BJ (cell line): ENCODE measurements around the gene BEAN1. TPM values are rescaled to one million over a fixed set of nuclear protein-coding genes. Genes with fewer than 3 reads are reported as not detected.
"Not testable (repeated sequence)": the region's sequence is repeated elsewhere in the genome, so short reads cannot be mapped to it uniquely, and the experiment has no call there.

Experiments
- CTCF ChIA-PET: fragments of 350-600 bp; formaldehyde crosslinking; extraction: SDS; loops from one replicate; lab custom pipeline; 2021; ENCODE audit warnings: antibody characterized with exemption, inconsistent platforms; lab: Yijun Ruan, JAX
- POLR2A ChIA-PET: fragments of 300-600 bp; sonication (Branson Sonifier 250); formaldehyde crosslinking; extraction: SDS; loops from one replicate; lab custom pipeline; 2021; ENCODE audit warnings: antibody characterized with exemption; lab: Charles Lee
- DNase-seq: peaks from one replicate; pipeline ENCODE4 v3.0.0-alpha.2; 2011; ENCODE audit warnings: low read depth
- H3K27me3 ChIP-seq: 2 replicates; pipeline ENCODE4 v1.6.0; 2011; ENCODE audit warnings: low read length; ENCODE audit not compliant: control insufficient read depth, insufficient read depth
- H3K36me3 ChIP-seq: 2 replicates; pipeline ENCODE4 v1.5.1; 2011; ENCODE audit warnings: low read length; ENCODE audit not compliant: control insufficient read depth, insufficient read depth
- H3K4me3 ChIP-seq: 2 replicates; pipeline ENCODE4 v1.5.1; 2011; ENCODE audit warnings: low read depth, mild to moderate bottlenecking, control low read depth, low read length
- polyA plus RNA-seq: library from polyadenylated mRNA; depleted of rRNA; stranded (reverse); fragments of >200 nt; gene quantifications from 2 replicates; pipeline ENCODE4 v1.2.3, GENCODE V29; 2011
- TF ChIP-seq, protein P1 (sequence below): IDR thresholded peaks from 2 replicates; pipeline ENCODE4 v1.5.1; 2011; ENCODE audit warnings: low read depth, mild to moderate bottlenecking, control low read depth, inconsistent platforms, low read length, moderate library complexity; ENCODE audit not compliant: insufficient read depth

Gene BEAN1
- polyA plus RNA-seq, 1 experiment, result not detected

DNA sequence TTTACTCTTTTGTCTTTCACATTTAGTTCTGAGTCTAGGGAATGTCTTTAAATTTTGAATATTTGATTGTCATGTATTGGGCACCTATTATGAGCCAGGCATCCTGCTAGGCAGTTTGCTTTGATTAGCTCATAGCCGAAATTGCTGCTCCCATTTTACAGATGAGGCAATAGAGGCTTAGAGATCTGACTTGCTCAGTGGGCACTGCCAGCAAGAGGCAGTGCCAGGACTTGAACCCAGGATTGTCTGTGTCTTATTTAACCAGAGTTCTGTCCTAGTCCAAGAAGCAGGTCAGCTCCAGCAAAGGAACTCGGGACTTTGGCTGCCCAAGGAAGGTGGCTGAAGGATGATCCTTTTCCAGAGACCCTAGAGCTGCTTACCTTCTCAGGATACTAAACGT is 24.5 kb downstream of the BEAN1 start:
- CTCF ChIA-PET, result interaction anchor here (0.9 to 1.5 kb wide), 3 partner anchors 8 to 379 kb away, joined by 3 read pairs; partner anchors contain the start of gene NAE1
- peaks cover 11% of the 10 kb centered on the region for H3K27me3 ChIP-seq
- POLR2A ChIA-PET, result no interaction called here
- H3K4me3 ChIP-seq, result no peak overlapping the region
- TF ChIP-seq, protein P1, sequence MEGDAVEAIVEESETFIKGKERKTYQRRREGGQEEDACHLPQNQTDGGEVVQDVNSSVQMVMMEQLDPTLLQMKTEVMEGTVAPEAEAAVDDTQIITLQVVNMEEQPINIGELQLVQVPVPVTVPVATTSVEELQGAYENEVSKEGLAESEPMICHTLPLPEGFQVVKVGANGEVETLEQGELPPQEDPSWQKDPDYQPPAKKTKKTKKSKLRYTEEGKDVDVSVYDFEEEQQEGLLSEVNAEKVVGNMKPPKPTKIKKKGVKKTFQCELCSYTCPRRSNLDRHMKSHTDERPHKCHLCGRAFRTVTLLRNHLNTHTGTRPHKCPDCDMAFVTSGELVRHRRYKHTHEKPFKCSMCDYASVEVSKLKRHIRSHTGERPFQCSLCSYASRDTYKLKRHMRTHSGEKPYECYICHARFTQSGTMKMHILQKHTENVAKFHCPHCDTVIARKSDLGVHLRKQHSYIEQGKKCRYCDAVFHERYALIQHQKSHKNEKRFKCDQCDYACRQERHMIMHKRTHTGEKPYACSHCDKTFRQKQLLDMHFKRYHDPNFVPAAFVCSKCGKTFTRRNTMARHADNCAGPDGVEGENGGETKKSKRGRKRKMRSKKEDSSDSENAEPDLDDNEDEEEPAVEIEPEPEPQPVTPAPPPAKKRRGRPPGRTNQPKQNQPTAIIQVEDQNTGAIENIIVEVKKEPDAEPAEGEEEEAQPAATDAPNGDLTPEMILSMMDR, result no peak
- no peak for DNase-seq
- H3K36me3 ChIP-seq, result no peaks in the 10 kb centered on the region

DNA sequence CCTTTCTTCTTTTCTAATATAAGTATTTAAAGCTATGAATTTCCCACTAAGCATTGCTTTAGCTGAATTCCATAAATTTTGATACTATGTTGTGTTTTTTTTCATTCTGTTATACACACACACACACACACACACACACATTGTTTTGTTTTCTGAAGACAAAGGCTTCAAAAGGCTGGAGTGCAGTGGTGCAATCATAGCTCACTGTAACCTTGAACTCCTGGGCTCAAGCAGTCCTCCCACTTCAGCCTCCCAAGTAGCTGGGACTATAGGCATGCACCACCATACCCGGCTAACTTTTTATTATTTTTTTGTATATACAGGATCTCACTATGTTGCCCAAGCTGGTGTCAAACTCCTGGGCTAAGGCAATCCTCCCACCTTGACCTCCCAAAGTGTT is 26.1 kb downstream of the BEAN1 start:
- DNase-seq, H3K4me3 ChIP-seq, H3K27me3 ChIP-seq, H3K36me3 ChIP-seq, POLR2A ChIA-PET: not testable (repeated sequence)
- CTCF ChIA-PET, result interaction anchor here (1.1 to 1.3 kb wide), 2 partner anchors 16 to 47 kb away, joined by 6 to 8 read pairs; no protein-coding TSS in a partner anchor

DNA sequence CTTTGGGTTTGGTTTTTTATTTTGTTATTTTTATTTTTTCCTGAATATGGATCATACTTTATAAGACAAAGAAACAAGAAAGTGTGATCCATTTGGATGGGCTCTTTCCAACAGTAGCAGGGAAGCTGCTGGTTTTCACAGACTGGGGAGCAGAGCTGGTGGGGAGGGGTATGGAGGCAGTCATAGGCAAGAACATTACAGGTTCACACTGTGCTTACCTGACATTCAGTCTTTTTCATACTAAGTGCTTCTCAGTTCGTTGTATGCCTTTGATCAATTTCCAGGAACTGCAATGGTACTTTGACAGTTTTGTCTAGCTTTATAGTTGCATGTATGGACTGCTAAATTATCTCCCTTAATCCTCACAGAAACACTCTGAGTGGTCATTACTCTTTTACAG is 27.7 kb downstream of the BEAN1 start:
- DNase-seq, result no peak
- Histone ChIP-seq H3K27me3 (peaks cover 14% of the 10 kb centered on the region), H3K36me3 (no peaks in the 10 kb centered on the region), H3K4me3 (no peak overlapping the region)
- POLR2A ChIA-PET, result interaction anchor here (0.6 kb wide), 1 partner anchor 10 kb away, joined by 4 read pairs; no protein-coding TSS in a partner anchor
- TF ChIP-seq, protein P1, result no peak
- CTCF ChIA-PET, result interaction anchor here (1.1 to 1.7 kb wide), 5 partner anchors 22 to 110 kb away, joined by 3 to 7 read pairs (median 3); no protein-coding TSS in a partner anchor

DNA sequence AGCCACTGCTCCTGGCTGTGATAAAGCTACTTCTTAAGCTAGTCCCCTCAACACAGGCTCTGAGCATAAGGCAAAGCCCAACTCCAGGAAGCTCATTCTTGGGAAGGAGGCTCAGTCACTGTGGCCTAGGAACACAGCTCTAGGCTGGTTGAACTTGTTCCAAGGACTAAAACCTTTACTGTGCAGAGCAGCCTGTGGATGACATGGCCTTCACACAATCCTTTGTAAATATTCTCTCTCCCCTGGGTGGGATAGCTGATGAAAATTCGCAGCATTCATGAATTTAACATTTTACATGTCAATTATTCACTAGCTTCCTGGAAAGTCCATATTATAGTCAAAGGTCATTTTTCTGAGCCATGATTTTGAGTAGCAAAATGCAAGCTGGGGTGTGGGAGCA is 28.9 kb downstream of the BEAN1 start:
- TF ChIP-seq, protein P1, result no peak
- H3K4me3 ChIP-seq, result no peak overlapping the region
- no peaks in the 10 kb centered on the region for H3K36me3 ChIP-seq
- ChIA-PET POLR2A (interaction anchor here (0.7 kb wide), 1 partner anchor 16 kb away, joined by 3 read pairs; no protein-coding TSS in a partner anchor), CTCF (interaction anchor here (0.8 to 1.7 kb wide), 6 partner anchors 8 to 50 kb away, joined by 3 to 7 read pairs (median 4); no protein-coding TSS in a partner anchor)
- peaks cover 17% of the 10 kb centered on the region for H3K27me3 ChIP-seq
- DNase-seq, result no peak

DNA sequence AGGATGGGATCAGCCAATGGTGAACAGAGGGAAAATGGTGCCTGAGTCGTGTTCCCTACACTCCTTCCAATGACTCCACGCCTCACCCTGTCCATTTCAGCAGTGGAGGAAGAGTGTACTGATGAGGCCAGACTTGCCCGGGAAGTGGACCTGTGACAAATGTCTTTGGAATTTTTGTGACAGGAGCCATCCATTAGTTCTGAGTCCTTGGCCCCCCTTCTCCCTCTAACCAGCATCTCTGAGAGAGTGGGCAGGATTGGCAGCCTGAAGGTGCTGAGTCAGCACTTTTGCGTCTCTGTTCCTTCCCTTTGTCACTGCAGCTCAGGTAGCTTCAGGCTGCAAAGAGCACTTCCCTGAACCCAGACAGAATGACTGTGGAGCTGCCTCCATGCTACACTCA is 30.8 kb downstream of the BEAN1 start:
- CTCF ChIA-PET, result no interaction called here
- TF ChIP-seq, protein P1, result no peak
- H3K27me3 ChIP-seq, result peaks cover 19% of the 10 kb centered on the region

DNA sequence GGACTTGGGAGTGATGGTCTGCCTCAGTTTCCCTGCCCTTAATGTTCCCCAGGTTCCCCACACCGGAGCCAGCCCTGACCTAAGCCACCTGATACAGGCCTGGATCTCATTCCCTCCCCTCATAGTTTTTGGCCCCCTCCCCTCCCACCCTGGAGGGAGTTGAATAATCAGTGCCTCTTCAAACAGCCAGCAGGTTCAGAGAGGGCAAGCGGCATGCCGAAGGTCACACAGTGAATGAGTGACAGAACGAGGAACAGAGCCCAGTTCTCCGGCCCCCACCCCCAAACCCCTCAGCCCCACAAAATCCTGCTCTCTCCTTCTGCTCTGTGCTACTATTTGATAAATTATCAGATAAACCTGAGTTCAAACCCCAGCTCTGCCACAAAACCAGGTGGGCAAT is 31.2 kb downstream of the BEAN1 start:
- no peak for DNase-seq
- TF ChIP-seq, protein P1, result no peak
- Histone ChIP-seq H3K36me3 (no peaks in the 10 kb centered on the region), H3K27me3 (peaks cover 19% of the 10 kb centered on the region), H3K4me3 (no peak overlapping the region)
- ChIA-PET POLR2A (no interaction called here), CTCF (no interaction called here)

More for the DNA sequence above, 30.8 kb downstream of the BEAN1 start:
- POLR2A ChIA-PET, result no interaction called here
- Histone ChIP-seq H3K4me3 (no peak overlapping the region), H3K36me3 (no peaks in the 10 kb centered on the region)
- no peak for DNase-seq
